GM12878 (cell line): ENCODE results near the gene ACOT7. TPM values are rescaled to one million over a fixed set of nuclear protein-coding genes. Genes with fewer than 3 reads are reported as not detected.
"Not testable (repeated sequence)": the region's sequence is repeated elsewhere in the genome, so short reads cannot be mapped to it uniquely, and the experiment has no call there.

ENCODE experiments used
- ATAC-seq: fragments of 200-7000 bp; cut with Tn5 transposase; 3 replicates; pipeline ENCODE4 v1.9.1; 2020; ENCODE audit warnings: mild to moderate bottlenecking, moderate library complexity
- BruUV-seq: library from RNA; stranded (reverse); fragments of 400-500 nt; replicated peaks from 2 replicates; lab custom pipeline; 2021; lab: Mats Ljungman, UMichigan
- CTCF ChIA-PET: fragments of 300-600 bp; sonication (Branson Sonifier 250); formaldehyde crosslinking; extraction: SDS; loops from one replicate; lab custom pipeline; 2021; ENCODE audit warnings: inconsistent platforms; lab: Yijun Ruan, JAX
- POLR2A ChIA-PET: fragments of 350-600 bp; formaldehyde crosslinking; extraction: SDS; loops from one replicate; lab custom pipeline; 2021; ENCODE audit warnings: inconsistent platforms; lab: Charles Lee
- RAD21 ChIA-PET: fragments of 300-600 bp; sonication (Branson Sonifier 250); formaldehyde crosslinking; loops from one replicate; lab custom pipeline; 2023; ENCODE audit warnings: antibody characterized with exemption; ENCODE audit not compliant: unreplicated experiment; lab: Charles Lee
- SMC1A ChIA-PET: fragments of 300-600 bp; sonication (Branson Sonifier 250); formaldehyde crosslinking; loops from one replicate; lab custom pipeline; 2023; ENCODE audit not compliant: unreplicated experiment, uncharacterized antibody; lab: Charles Lee
- DNase-seq: peaks from one replicate; pipeline ENCODE4 v3.0.0-alpha.2; 2011; ENCODE audit warnings: low read depth, low spot score
- FAIRE-seq: peaks from 3 replicates; lab custom pipeline; 2011; peaks lifted over from hg19 to GRCh38; lab: Jason Lieb, UNC
- H2AFZ ChIP-seq: 2 replicates; pipeline ENCODE4 v1.6.0; 2011; ENCODE audit warnings: low read depth, low read length, control low read depth; ENCODE audit not compliant: control insufficient read depth
- H3K27ac ChIP-seq: 2 replicates; pipeline ENCODE4 v1.5.1; 2011; ENCODE audit warnings: control low read depth; ENCODE audit not compliant: control insufficient read depth, insufficient read depth
- H3K27me3 ChIP-seq, 2 experiments: replicated peaks in 1 of 2; 2 replicates each; pipeline versions ENCODE4 v1.6.0 to v1.6.1; 2011; ENCODE audit warnings: low read length in 1 of 2; ENCODE audit not compliant: control insufficient read depth in 2 of 2, insufficient read depth in 2 of 2
- H3K36me3 ChIP-seq, 2 experiments: 2 replicates each; pipeline ENCODE4 v1.5.1; 2011; ENCODE audit warnings: low read length in 1 of 2; ENCODE audit not compliant: control insufficient read depth in 2 of 2, insufficient read depth in 2 of 2
- H3K4me1 ChIP-seq: 2 replicates; pipeline ENCODE4 v1.6.1; 2011; ENCODE audit warnings: mild to moderate bottlenecking, low read length, moderate library complexity, mixed read lengths; ENCODE audit not compliant: control insufficient read depth, insufficient read depth
- H3K4me2 ChIP-seq: 2 replicates; pipeline ENCODE4 v1.6.0; 2011; ENCODE audit warnings: control low read depth; ENCODE audit not compliant: control insufficient read depth, insufficient read depth
- H3K4me3 ChIP-seq: fragments of 200-600 bp; sonication (generic); 2 replicates; pipeline ENCODE4 v1.5.1; 2016
- H3K79me2 ChIP-seq: 2 replicates; pipeline ENCODE4 v1.6.0; 2011; ENCODE audit warnings: low read length; ENCODE audit not compliant: control insufficient read depth, insufficient read depth
- H3K9ac ChIP-seq: 2 replicates; pipeline ENCODE4 v1.8.0; 2011; ENCODE audit warnings: low read length, control low read depth, mixed read lengths; ENCODE audit not compliant: control insufficient read depth, insufficient read depth
- H3K9me3 ChIP-seq: replicated peaks from 3 replicates; pipeline ENCODE4 v1.5.1; 2011; ENCODE audit warnings: mild to moderate bottlenecking, low read length; ENCODE audit not compliant: control insufficient read depth, insufficient read depth
- H4K20me1 ChIP-seq: 2 replicates; pipeline ENCODE4 v1.6.0; 2011; ENCODE audit not compliant: control insufficient read depth, insufficient read depth
- BACH1 ChIP-seq: fragments of 450-650 bp; IDR thresholded peaks from 2 replicates; pipeline ENCODE4 v1.6.1; 2017; ENCODE audit warnings: mild to moderate bottlenecking, borderline replicate concordance
- CTCF ChIP-seq, 3 experiments: IDR thresholded peaks in 2 of 3; conservative IDR thresholded peaks in 1 of 3; 2 replicates each; pipeline ENCODE4 v1.5.1; 2011; ENCODE audit warnings: low read depth in 3 of 3, low read length in 3 of 3, mild to moderate bottlenecking in 3 of 3, control low read depth in 2 of 3, moderate library complexity in 2 of 3, inconsistent platforms in 1 of 3, mixed read lengths in 1 of 3; ENCODE audit not compliant: control insufficient read depth in 2 of 3, insufficient read depth in 1 of 3; ENCODE audit errors: extremely low read depth in 1 of 3
- NR2F1 ChIP-seq: fragments of 450-650 bp; conservative IDR thresholded peaks from 2 replicates; pipeline ENCODE4 v1.6.1; 2017; ENCODE audit warnings: mild to moderate bottlenecking
- RAD51 ChIP-seq: fragments of 450-650 bp; IDR thresholded peaks from 2 replicates; pipeline ENCODE4 v1.6.1; 2016; ENCODE audit warnings: moderate library complexity, mild to moderate bottlenecking, inconsistent platforms
- WGBS: methylation state at CpG from one replicate; pipeline ENCODE4 v1.1.6; 2016; ENCODE audit warnings: low lambda C conversion rate; ENCODE audit not compliant: insufficient replicate concordance, insufficient coverage; ENCODE audit errors: missing lambda C conversion rate; 5-methylcytosine and 5-hydroxymethylcytosine counted together
- in situ Hi-C: fragments of 300-500 bp; cut with MboI; formaldehyde crosslinking; loops from 9 replicates; pipeline ENCODE4 v1.14.3; 2018; ENCODE audit warnings: mixed read lengths
- intact Hi-C: fragments of 100-400 bp; cut with micrococcal nuclease; formaldehyde crosslinking; loops from one replicate; pipeline ENCODE4 v1.14.2; 2022; ENCODE audit not compliant: unreplicated experiment
- polyA plus RNA-seq, 11 experiments: library from polyadenylated mRNA; depleted of rRNA in 4 of 11; unstranded in 6 of 11; stranded (reverse) in 5 of 11; fragments of >200 nt; fragmentation: Nextera tagmentation in 4 of 11; fragmentation: Illumina TruSeq in 1 of 11; extraction: Ambion mirVana in 4 of 11; extraction: Trizol in 1 of 11; gene quantifications; 1 replicate in 1 of 11; 2 replicates in 10 of 11; pipeline versions ENCODE4 v1.2.1 to v1.2.3, GENCODE V29; 2011 to 2016; ENCODE audit warnings: inconsistent platforms in 2 of 11, missing spikeins in 2 of 11, low read depth in 1 of 11
- total RNA-seq, 4 experiments: library from RNA; depleted of rRNA in 3 of 4; stranded (reverse); fragments of >200 nt in 3 of 4; fragmentation: Illumina TruSeq in 1 of 4; extraction: Trizol in 1 of 4; gene quantifications; 2 replicates each; pipeline versions ENCODE4 v1.2.1 to v1.2.3, GENCODE V29; 2013 to 2021
- TF ChIP-seq, protein P1 (sequence below): fragments of 450-650 bp; IDR thresholded peaks from 2 replicates; pipeline ENCODE4 v1.6.1; 2017; ENCODE audit warnings: antibody characterized with exemption, mild to moderate bottlenecking, moderate library complexity

ACOT7 gene
- total and polyA plus RNA-seq, 10 of the 15 experiments (the other 5 are each of a cell fraction or from before 2014, with no cell fraction given), result 8.9 to 206 (median 61.2) TPM

- TF ChIP-seq, protein P1, sequence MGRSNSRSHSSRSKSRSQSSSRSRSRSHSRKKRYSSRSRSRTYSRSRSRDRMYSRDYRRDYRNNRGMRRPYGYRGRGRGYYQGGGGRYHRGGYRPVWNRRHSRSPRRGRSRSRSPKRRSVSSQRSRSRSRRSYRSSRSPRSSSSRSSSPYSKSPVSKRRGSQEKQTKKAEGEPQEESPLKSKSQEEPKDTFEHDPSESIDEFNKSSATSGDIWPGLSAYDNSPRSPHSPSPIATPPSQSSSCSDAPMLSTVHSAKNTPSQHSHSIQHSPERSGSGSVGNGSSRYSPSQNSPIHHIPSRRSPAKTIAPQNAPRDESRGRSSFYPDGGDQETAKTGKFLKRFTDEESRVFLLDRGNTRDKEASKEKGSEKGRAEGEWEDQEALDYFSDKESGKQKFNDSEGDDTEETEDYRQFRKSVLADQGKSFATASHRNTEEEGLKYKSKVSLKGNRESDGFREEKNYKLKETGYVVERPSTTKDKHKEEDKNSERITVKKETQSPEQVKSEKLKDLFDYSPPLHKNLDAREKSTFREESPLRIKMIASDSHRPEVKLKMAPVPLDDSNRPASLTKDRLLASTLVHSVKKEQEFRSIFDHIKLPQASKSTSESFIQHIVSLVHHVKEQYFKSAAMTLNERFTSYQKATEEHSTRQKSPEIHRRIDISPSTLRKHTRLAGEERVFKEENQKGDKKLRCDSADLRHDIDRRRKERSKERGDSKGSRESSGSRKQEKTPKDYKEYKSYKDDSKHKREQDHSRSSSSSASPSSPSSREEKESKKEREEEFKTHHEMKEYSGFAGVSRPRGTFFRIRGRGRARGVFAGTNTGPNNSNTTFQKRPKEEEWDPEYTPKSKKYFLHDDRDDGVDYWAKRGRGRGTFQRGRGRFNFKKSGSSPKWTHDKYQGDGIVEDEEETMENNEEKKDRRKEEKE, result no peak
- no peak for TF ChIP-seq RAD51
- no peak for TF ChIP-seq BACH1
- TF ChIP-seq NR2F1, result 0 out of 2 replicates have a peak, but pooled peaks have one; percentile 33
These were observed 44.5 kb upstream of the ACOT7 start (continued) for GRCh38 chr1:6438047-6438525.

DNA sequence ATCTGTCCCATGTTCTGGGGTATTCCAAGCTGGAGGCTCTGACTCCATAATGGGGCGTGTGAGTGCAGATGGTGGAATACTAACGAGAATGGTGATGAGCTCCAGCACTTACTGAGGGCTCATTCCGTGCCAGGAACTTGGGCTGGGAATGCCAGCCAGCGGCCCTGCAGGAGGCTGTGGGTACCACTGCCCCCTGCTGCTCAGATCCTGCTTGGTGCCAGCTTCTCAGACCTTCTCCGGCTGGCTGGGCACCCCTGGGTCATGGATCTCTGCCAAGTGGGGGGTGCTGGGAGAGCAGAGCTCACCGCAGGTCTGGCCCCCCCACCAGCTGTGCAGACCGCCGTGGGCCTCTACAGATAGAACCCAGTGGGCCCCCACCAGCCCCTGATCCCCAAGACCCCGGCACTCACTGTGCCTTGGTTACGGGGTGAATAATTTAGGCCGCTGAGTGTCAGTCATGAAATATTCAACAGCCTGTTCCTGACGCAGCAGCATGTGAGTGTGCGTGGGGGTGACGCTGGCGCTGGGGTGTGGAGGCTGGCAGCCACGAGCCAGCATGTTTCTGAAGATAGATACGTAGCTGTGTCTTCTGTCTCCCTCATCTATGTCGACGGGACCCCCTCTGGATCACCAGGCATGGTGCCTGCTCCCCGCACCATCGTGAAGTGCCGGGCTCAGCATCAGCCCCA, 43.6 kb upstream of the ACOT7 start:
- RAD21 ChIA-PET, result interaction anchor here (0.8 to 4.2 kb wide), 6 partner anchors 15 to 89 kb away, joined by 3 to 44 read pairs (median 6); no protein-coding TSS in a partner anchor
- ATAC-seq, in situ Hi-C loops, H3K9ac ChIP-seq, H4K20me1 ChIP-seq, DNase-seq, H2AFZ ChIP-seq, H3K27ac ChIP-seq, H3K27me3 ChIP-seq, BruUV-seq, H3K4me2 ChIP-seq, H3K4me1 ChIP-seq, H3K4me3 ChIP-seq, FAIRE-seq, intact Hi-C loops, H3K9me3 ChIP-seq, H3K79me2 ChIP-seq, H3K36me3 ChIP-seq: not testable (repeated sequence)
- SMC1A ChIA-PET, result interaction anchor here (0.8 to 2.5 kb wide), 7 partner anchors 11 to 191 kb away, joined by 3 to 17 read pairs (median 5); no protein-coding TSS in a partner anchor
- POLR2A ChIA-PET, result interaction anchor here (0.6 to 0.9 kb wide), 2 partner anchors 14 to 170 kb away, joined by 3 to 4 read pairs; no protein-coding TSS in a partner anchor
- CTCF ChIA-PET, result interaction anchor here (0.5 to 8.0 kb wide), 22 partner anchors 7 to 202 kb away, joined by 3 to 137 read pairs (median 5); partner anchors contain the start of genes ESPN and HES2
- 17% methylated on average over 21 of the region's 22 CpGs for WGBS
- TF ChIP-seq CTCF (IDR thresholded peaks at IDR 0.05 in 2 of 3, conservative IDR thresholded peaks at IDR 0.05 in 1 of 3; ENCODE audit: control insufficient read depth in 2 of 3, extremely low read depth in 1 of 3, insufficient read depth in 1 of 3, low read depth in 3 of 3, low read length in 3 of 3), result 0 out of 6 replicates have a peak, but pooled peaks of 2 of the 3 experiments have one; percentile 2 to 12

DNA sequence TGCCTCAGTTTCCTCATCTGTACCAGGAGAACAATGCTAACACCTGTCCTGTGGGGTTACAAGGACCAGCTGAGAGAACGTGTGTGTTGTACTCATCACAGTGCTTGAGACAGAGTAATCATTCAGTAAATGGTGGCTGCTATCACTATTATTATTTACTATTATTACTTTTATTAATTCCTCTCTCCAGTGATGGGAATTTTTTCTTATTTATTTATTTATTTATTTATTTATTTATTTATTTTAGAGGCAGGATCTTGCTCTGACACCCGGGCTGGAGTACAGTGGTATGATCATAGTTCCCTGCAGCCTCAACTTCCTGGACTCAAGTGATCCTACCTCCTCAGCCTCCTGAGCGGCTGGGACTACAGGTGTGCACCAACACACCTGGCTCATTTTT, 42.7 kb upstream of the ACOT7 start:
- SMC1A ChIA-PET, in situ Hi-C loops, FAIRE-seq, intact Hi-C loops, H3K9ac ChIP-seq, H3K4me3 ChIP-seq, H2AFZ ChIP-seq, H3K79me2 ChIP-seq, H3K36me3 ChIP-seq, DNase-seq, H3K27ac ChIP-seq, H3K4me2 ChIP-seq, H3K9me3 ChIP-seq, ATAC-seq, H3K4me1 ChIP-seq, H4K20me1 ChIP-seq, BruUV-seq, H3K27me3 ChIP-seq: not testable (repeated sequence)
- RAD21 ChIA-PET, result interaction anchor here (4.2 kb wide), 1 partner anchor 14 kb away, joined by 44 read pairs; no protein-coding TSS in a partner anchor
- POLR2A ChIA-PET, result interaction anchor here (0.5 kb wide), 1 partner anchor 144 kb away, joined by 3 read pairs; the partner anchor contains the start of gene ZBTB48
- CTCF ChIA-PET, result interaction anchor here (0.8 to 5.3 kb wide), 3 partner anchors 13 to 190 kb away, joined by 4 to 86 read pairs (median 29); no protein-coding TSS in a partner anchor
- 2% methylated on average over 3 of the region's 3 CpGs for WGBS
